SK-N-SH (cell line): ENCODE results near the gene CDKN1A. TPM values are rescaled to one million over a fixed set of nuclear protein-coding genes. Genes with fewer than 3 reads are reported as not detected.

ENCODE experiments used
- CTCF ChIA-PET: fragments of 300-600, 350-600 bp; formaldehyde crosslinking; extraction: SDS; loops from one replicate; lab custom pipeline; 2021; lab: Yijun Ruan, JAX
- POLR2A ChIA-PET: fragments of 350-600 bp; sonication (Branson Sonifier 250); formaldehyde crosslinking; extraction: SDS; loops from one replicate; lab custom pipeline; 2020; ENCODE audit warnings: antibody characterized with exemption, inconsistent platforms; lab: Yijun Ruan, JAX
- DNase-seq: peaks from one replicate; pipeline ENCODE4 v3.0.0; 2012
- H2AFZ ChIP-seq: fragments of 200-600 bp; sonication (generic); 2 replicates; pipeline ENCODE4 v1.8.1; 2016; ENCODE audit warnings: antibody characterized with exemption, mild to moderate bottlenecking, low read depth
- H3F3A ChIP-seq: fragments of 200-600 bp; sonication (generic); replicated peaks from 2 replicates; pipeline ENCODE3; 2016; ENCODE audit warnings: antibody characterized with exemption, mild to moderate bottlenecking; ENCODE audit not compliant: insufficient read depth
- H3K27ac ChIP-seq, 2 experiments: fragments of 200-500 bp in 1 of 2; fragments of 200-600 bp in 1 of 2; sonication (Bioruptor generic) in 1 of 2; sonication (generic), shearing (Covaris generic) in 1 of 2; 2 replicates each; pipeline versions ENCODE4 v1.5.1 to v1.6.1; 2014 to 2016; ENCODE audit warnings: low read depth in 2 of 2, inconsistent platforms in 1 of 2, low read length in 1 of 2, mild to moderate bottlenecking in 1 of 2, mixed read lengths in 1 of 2
- H3K27me3 ChIP-seq: fragments of 200-600 bp; sonication (generic), shearing (Covaris generic); 2 replicates; pipeline ENCODE4 v1.6.1; 2016; ENCODE audit warnings: mixed run types; ENCODE audit not compliant: insufficient read depth
- H3K36me3 ChIP-seq, 2 experiments: fragments of 200-500 bp in 1 of 2; fragments of 200-600 bp in 1 of 2; sonication (Bioruptor generic) in 1 of 2; sonication (generic) in 1 of 2; replicated peaks in 1 of 2; 2 replicates each; pipeline versions ENCODE3 to v1.5.1; 2014 to 2016; ENCODE audit warnings: low read length in 1 of 2, mild to moderate bottlenecking in 1 of 2; ENCODE audit not compliant: insufficient read depth in 2 of 2, control insufficient read depth in 1 of 2
- H3K4me1 ChIP-seq, 2 experiments: fragments of 200-500 bp in 1 of 2; fragments of 200-600 bp in 1 of 2; sonication (Bioruptor generic) in 1 of 2; sonication (generic), shearing (Covaris generic) in 1 of 2; 2 replicates each; pipeline versions ENCODE4 v1.5.1 to v1.6.1; 2014 to 2016; ENCODE audit warnings: low read depth in 1 of 2, low read length in 1 of 2, mixed run types in 1 of 2; ENCODE audit not compliant: insufficient read depth in 2 of 2, control insufficient read depth in 1 of 2
- H3K4me2 ChIP-seq: fragments of 200-600 bp; sonication (generic), shearing (Covaris generic); 2 replicates; pipeline ENCODE4 v1.6.1; 2017; ENCODE audit warnings: mixed run types
- H3K4me3 ChIP-seq, 2 experiments: fragments of 200-500 bp in 1 of 2; fragments of 200-600 bp in 1 of 2; sonication (Bioruptor generic) in 1 of 2; sonication (generic), shearing (Covaris generic) in 1 of 2; 2 replicates each; pipeline versions ENCODE4 v1.5.1 to v1.8.1; 2014 to 2016; ENCODE audit warnings: low read depth in 2 of 2, inconsistent platforms in 1 of 2, low read length in 1 of 2, mild to moderate bottlenecking in 1 of 2, mixed read lengths in 1 of 2, moderate library complexity in 1 of 2
- H3K79me2 ChIP-seq: fragments of 200-600 bp; sonication (generic); 2 replicates; pipeline ENCODE4 v1.8.1; 2017; ENCODE audit warnings: mild to moderate bottlenecking; ENCODE audit not compliant: insufficient read depth
- H3K9ac ChIP-seq: fragments of 200-600 bp; sonication (generic); 2 replicates; pipeline ENCODE4 v1.6.1; 2017; ENCODE audit warnings: mixed run types
- H3K9me2 ChIP-seq: fragments of 200-600 bp; sonication (generic); 2 replicates; pipeline ENCODE4 v1.6.1; 2017; ENCODE audit warnings: mixed run types
- H3K9me3 ChIP-seq: fragments of 200-600 bp; sonication (generic); 2 replicates; pipeline ENCODE4 v1.6.1; 2017; ENCODE audit warnings: mixed run types, mild to moderate bottlenecking, moderate library complexity
- H4K20me1 ChIP-seq: fragments of 200-600 bp; sonication (generic); 2 replicates; pipeline ENCODE4 v1.6.1; 2017; ENCODE audit warnings: mild to moderate bottlenecking, mixed run types; ENCODE audit not compliant: insufficient read depth
- EZH2phosphoT487 ChIP-seq: fragments of 200-600 bp; sonication (generic); IDR thresholded peaks from 2 replicates; pipeline ENCODE4 v1.6.1; 2017; ENCODE audit warnings: low read depth, mixed run types, mild to moderate bottlenecking, antibody characterized with exemption, moderate library complexity, borderline replicate concordance
- FOSL2 ChIP-seq: IDR thresholded peaks from 2 replicates; pipeline ENCODE4 v1.4.0; 2012; ENCODE audit warnings: low read depth, mild to moderate bottlenecking, moderate library complexity, borderline replicate concordance
- NFIC ChIP-seq: IDR thresholded peaks from 2 replicates; pipeline ENCODE4 v1.4.0; 2012; ENCODE audit warnings: borderline replicate concordance
- REST ChIP-seq: IDR thresholded peaks from 2 replicates; pipeline ENCODE4 v1.6.1; 2012; ENCODE audit warnings: mild to moderate bottlenecking, low read depth, low read length, moderate library complexity
- SMC3 ChIP-seq: IDR thresholded peaks from 2 replicates; pipeline ENCODE4 v1.6.1; 2012; ENCODE audit warnings: low read depth, low read length, improper control_type of control experiment
- TCF12 ChIP-seq: IDR thresholded peaks from 2 replicates; pipeline ENCODE4 v1.4.0; 2012
- WGBS: methylation state at CpG from one replicate; pipeline ENCODE4 v1.1.6; 2017; ENCODE audit warnings: low lambda C conversion rate; 5-methylcytosine and 5-hydroxymethylcytosine counted together
- polyA plus RNA-seq, 3 experiments: library from polyadenylated mRNA; depleted of rRNA; stranded (reverse); fragments of >200 nt; gene quantifications; 2 replicates each; pipeline ENCODE4 v1.2.3, GENCODE V29; 2012

Gene CDKN1A
- polyA plus RNA-seq, 1 of the 3 experiments (the other 2 are of a cell fraction) = 747 TPM

GRCh38 chr6:36641543-36641942, 37.0 kb upstream of the CDKN1A start:
- 95% methylated on average over 3 of the region's 3 CpGs for WGBS
- DNase-seq = no peak
- no peak overlapping the region for H3K4me3 ChIP-seq
- H3K9ac ChIP-seq = no peak overlapping the region
- ChIA-PET POLR2A (no interaction called here), CTCF (interaction anchor here (1.4 to 3.2 kb wide), 2 partner anchors 18 to 39 kb away, joined by 4 to 13 read pairs; no protein-coding TSS in a partner anchor)
- no peaks in the 10 kb centered on the region for H3K27me3 ChIP-seq
- H3K9me3 ChIP-seq = no peaks in the 10 kb centered on the region
- no peaks in the 10 kb centered on the region for H3K36me3 ChIP-seq
- no peaks in the 10 kb centered on the region for H3K79me2 ChIP-seq
- H3K4me2 ChIP-seq = no peak overlapping the region
- H3K9me2 ChIP-seq = no peaks in the 10 kb centered on the region
- TF ChIP-seq EZH2phosphoT487 (no peak), TCF12 (no peak)
- TF ChIP-seq, all 33 proteins: peak for 0
- H2AFZ ChIP-seq = no peak overlapping the region
- H4K20me1 ChIP-seq = no peaks in the 10 kb centered on the region
- H3K4me1 ChIP-seq = peaks cover 6 to 22% of the 10 kb centered on the region in 2 experiments
- H3K27ac ChIP-seq = no peak overlapping the region
- peaks cover 15% of the 10 kb centered on the region for H3F3A ChIP-seq

- Histone ChIP-seq H3K9ac (no peak overlapping the region), H3K27me3 (no peaks in the 10 kb centered on the region), H3K4me2 (peak overlapping the region; percentile 18; the same call in 1 of the 2 replicates), H3F3A (peaks cover 15% of the 10 kb centered on the region), H2AFZ (no peak overlapping the region), H3K9me3 (no peaks in the 10 kb centered on the region), H3K4me3 (no peak overlapping the region), H3K4me1 (peaks cover 6 to 16% of the 10 kb centered on the region in 2 experiments), H3K27ac (peak overlapping the region in 1 of 2 experiments; percentile 59; a peak in 3 of 4 replicates), H3K9me2 (no peaks in the 10 kb centered on the region), H4K20me1 (no peaks in the 10 kb centered on the region), H3K36me3 (no peaks in the 10 kb centered on the region), H3K79me2 (no peaks in the 10 kb centered on the region)
- ChIA-PET CTCF (interaction anchor here (0.6 to 3.2 kb wide), 4 partner anchors 20 to 38 kb away, joined by 4 to 13 read pairs (median 6); partner anchors contain the start of gene CDKN1A), POLR2A (no interaction called here)
- no peak for DNase-seq
- 51% methylated on average over 8 of the region's 8 CpGs for WGBS
- peak; percentile 21; the same call in 1 of the 2 replicates for TF ChIP-seq TCF12
- TF ChIP-seq SMC3 = no peak
- 0 out of 2 replicates have a peak, but pooled peaks have one; percentile 32 for TF ChIP-seq REST
- peak; percentile 88 for TF ChIP-seq NFIC
- TF ChIP-seq FOSL2 = peak; percentile 62; the same call in 1 of the 2 replicates
These were observed 35.3 kb upstream of the CDKN1A start for GRCh38 chr6:36642913-36643817.
